Cardiac fibroblast (primary cell): ENCODE data around the gene SHROOM4.

Experiments used
- DNase-seq, 2 donors: peaks; one replicate each; pipeline versions ENCODE4 v3.0.0 to v3.0.0-alpha.2; 2010; ENCODE audit warnings: low read depth in 2 of 2
- H3K4me3 ChIP-seq, 2 donors: replicated peaks in 1 of 2; 1 replicate in 1 of 2; 2 replicates in 1 of 2; pipeline ENCODE4 v1.5.1; 2011; ENCODE audit warnings: low read depth in 2 of 2, low read length in 2 of 2, mild to moderate bottlenecking in 2 of 2, moderate library complexity in 1 of 2
- CTCF ChIP-seq: IDR thresholded peaks from one replicate; pipeline ENCODE4 v1.5.1; 2011; ENCODE audit warnings: low read depth, mild to moderate bottlenecking, low read length, inconsistent platforms

The SHROOM4 gene

GRCh38 chrX:50615570-50616158 is 198.3 kb downstream of the SHROOM4 start:
- no peak overlapping the region for H3K4me3 ChIP-seq
- DNase-seq: no peak
- TF ChIP-seq CTCF: no peak

GRCh38 chrX:50614460-50614859 is 199.5 kb downstream of the SHROOM4 start:
- H3K4me3 ChIP-seq: no peak overlapping the region
- DNase-seq: no peak
- no peak for TF ChIP-seq CTCF

- DNase-seq: peak in 1 of 2 donors; percentile 53
- TF ChIP-seq CTCF: no peak
- H3K4me3 ChIP-seq: no peak overlapping the region
Observed at GRCh38 chrX:50613846-50614245, 200.1 kb downstream of the SHROOM4 start.

GRCh38 chrX:50609796-50610195 is 204.2 kb downstream of the SHROOM4 start:
- DNase-seq: peak in 1 of 2 donors; percentile 38
- H3K4me3 ChIP-seq: no peak overlapping the region
- no peak for TF ChIP-seq CTCF

- no peak for DNase-seq
- no peak overlapping the region for H3K4me3 ChIP-seq
- TF ChIP-seq CTCF: no peak
Observed at GRCh38 chrX:50606300-50606950, 207.6 kb downstream of the SHROOM4 start.

GRCh38 chrX:50596056-50596455 is 217.9 kb downstream of the SHROOM4 start:
- no peak for DNase-seq
- TF ChIP-seq CTCF: no peak

More at GRCh38 chrX:50596056-50596455, 217.9 kb downstream of the SHROOM4 start:
- no peak overlapping the region for H3K4me3 ChIP-seq
